HG02642 (cell line): ENCODE measurements around the gene BCORL1.

Experiments used
- ATAC-seq: cut with Tn5 transposase; IDR thresholded peaks from one replicate; pipeline ENCODE4 v1.9.1; 2021; ENCODE audit warnings: mild to moderate bottlenecking; ENCODE audit not compliant: unreplicated experiment, poor library complexity

Gene BCORL1

DNA sequence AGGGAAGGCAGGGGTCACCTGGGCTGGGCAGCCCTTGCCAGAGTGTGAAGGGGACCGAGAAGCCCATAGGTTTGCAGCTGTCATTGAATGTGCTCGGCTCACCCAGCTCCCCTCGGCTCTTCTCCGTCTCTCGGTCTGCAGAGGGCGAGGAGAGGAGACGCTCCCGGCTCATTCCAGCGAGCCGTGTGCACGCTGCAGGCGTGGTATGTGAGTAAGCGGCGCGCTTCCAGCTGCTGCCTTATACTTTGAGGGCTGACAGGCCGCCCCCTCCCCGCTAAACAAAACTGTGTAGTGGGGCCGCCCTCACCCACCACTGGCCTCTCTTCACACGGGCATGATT lies 23.0 kb upstream of the BCORL1 start:
- ATAC-seq, result no peak

DNA sequence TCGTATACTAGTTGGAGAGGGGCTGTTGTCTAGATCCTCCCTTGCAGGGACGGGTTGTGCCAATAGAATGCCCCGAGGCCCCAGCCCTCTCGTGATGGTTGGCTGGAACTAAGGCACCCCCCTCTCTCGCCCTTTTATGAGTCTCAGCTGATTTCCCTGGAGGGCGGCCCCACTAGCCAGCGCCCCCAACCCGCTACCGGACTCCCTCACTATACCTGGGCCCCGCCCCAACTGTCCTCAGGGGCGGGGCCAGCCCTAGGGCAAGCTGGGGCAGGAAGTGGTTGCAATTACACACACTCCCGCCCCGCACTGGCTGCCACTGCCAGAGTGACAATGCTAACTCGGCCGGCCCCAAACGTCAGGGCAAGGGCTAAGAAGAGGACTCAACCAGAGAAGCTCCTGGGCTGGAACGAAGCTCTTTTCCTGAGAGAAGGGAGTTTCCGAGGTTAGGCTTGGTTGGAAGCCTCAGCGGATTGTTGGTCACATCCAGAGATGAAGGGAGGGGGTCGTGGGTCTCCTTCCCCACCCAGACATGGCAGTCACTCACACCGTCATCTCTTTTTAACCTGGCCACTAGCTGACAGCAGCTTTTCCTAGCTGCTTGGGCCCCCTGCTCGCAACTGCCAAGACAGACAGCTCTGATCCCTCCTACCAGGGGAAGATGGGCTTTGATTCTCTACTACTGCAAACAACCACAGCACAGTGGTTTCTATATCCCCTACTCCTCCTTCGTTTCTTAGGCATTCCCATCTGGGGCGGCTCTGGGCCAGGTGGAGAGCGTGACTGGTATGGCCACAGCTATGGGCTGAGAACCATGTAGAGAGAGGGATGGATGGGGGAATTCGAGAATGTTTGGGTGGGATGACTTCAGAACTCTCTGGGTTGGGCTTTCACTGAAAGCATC lies 21.0 kb upstream of the BCORL1 start:
- ATAC-seq, result peak; percentile 89

DNA sequence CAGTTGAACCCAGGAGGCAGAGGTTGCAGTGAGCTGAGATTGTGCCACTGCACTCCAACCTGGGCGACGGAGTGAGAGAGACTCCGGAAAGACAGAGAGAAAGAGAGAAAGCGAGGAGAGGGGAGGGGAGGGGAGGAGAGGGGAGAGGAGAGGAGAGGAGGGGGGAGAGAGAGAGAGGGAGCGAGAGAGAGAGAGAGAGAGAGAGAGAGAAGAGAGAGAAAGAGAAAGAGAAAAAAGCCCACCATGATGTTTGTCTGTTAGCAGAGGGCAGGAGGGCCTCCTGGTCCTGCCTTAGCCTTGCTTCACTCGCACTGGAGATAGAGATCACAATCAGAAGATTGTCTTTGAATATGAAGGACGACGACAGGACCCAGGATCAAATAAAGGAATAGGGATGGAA lies 18.7 kb upstream of the BCORL1 start:
- ATAC-seq, result no peak

DNA sequence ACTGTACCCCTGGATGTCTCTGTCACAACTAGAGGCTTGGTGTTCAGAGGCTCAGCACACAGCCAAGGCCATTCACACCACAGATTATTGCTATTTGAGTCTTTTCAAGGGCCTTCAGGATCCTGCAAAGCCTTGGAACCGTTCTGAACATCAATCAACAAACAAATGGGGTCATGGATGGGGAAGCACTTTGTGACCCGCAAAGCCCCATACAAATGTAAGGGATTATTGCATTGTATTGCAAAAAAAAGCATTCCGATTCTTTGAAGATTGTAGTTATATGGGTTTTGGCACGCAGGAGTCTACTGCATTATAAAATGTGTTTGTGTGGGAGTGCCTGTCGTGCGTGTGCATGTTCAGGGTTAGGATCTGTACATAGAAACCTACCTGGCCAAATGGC lies 17.3 kb upstream of the BCORL1 start:
- no peak for ATAC-seq

DNA sequence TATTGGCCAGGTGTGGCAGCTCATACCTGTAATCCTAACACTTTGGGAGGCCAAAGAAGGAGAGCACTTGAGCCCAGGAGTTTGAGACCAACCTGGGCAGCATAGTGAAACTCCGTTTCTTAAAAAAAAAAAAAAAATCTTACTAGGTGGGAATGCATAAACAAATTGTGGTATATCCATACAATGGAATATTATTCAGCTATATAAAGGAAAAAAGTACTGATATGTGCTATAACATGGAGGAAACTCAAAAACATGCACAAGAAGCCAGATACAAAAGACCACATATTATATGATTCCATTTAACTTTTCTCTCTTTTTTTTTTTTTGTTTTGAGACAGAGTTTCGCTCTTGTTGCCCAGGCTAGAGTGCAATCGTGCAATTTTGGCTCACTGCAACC lies 13.5 kb upstream of the BCORL1 start:
- ATAC-seq, result no peak

DNA sequence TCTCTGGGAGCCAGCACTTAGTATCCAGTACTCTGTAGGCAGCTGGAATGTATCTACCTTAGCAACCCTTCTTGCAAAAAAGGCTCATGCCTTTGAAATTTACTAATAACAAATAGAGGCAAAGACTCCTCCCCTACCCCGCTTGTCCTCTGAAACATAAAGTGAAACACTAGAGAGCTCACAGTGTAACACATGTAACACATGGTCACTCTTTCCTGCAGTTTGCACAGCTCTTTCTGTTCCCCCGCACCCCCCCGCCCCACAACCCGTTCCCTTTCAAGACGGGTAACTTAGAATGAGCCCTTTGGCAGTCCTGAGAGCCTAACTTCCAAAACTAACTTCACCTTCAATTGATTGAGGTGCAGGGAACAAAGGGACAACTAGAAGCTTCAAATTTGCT lies 6.0 kb upstream of the BCORL1 start:
- ATAC-seq, result no peak

DNA sequence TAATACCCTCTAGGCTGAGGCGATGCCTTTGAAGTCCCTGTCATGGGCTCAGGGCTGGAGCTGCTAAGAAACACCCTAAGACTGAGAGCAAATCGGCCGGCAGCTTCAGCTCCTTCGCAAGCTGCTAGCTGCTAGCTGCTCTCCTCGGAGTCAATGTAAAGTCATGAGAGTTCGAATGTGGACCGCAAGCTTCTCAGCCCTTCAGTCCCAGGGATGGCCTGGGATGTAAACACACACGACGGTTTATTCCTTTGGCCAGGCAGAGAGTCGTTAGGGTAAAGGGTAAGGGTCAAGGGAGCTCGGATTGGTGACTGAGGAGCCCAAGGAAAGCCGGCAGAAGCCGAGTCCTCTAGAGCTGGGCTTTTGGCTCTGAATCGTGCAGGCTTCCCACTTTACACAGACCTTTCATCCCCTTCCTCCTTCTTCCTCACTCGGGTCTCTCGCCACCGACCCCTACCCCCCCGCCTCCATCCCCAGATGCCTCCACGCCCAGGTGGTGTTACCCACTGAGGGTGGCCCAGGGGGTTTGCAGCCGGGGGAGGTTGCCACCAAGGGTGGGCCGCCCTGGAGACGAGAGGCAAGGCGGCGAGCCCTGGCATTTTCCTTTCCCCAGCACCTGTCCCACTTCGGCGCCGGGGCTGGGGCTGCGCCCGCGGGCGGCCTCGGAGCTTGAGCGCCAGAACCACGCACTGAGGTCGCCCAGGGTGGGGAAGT lies 3.1 kb upstream of the BCORL1 start:
- ATAC-seq, result no peak

DNA sequence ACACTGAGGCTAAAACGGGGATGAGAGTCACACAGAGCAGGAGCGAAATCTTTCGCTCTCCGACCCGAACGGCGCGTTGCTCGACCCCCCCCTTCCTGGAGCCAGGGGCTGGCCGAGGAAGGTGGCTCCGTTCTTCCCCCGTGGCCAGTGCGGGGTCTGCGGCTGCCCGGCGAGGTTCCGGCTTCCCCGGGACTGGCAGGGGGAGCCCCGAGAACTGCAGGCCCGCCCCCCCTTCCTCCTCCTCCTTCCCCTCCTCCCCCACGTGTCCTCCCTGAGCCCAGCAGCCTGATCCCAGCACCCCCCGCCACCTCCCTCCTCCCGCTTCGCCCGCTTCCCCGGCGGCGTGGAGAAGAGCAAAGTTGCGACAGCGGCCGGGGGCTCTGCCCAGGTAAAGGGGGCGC lies 2.4 kb upstream of the BCORL1 start:
- no peak for ATAC-seq

DNA sequence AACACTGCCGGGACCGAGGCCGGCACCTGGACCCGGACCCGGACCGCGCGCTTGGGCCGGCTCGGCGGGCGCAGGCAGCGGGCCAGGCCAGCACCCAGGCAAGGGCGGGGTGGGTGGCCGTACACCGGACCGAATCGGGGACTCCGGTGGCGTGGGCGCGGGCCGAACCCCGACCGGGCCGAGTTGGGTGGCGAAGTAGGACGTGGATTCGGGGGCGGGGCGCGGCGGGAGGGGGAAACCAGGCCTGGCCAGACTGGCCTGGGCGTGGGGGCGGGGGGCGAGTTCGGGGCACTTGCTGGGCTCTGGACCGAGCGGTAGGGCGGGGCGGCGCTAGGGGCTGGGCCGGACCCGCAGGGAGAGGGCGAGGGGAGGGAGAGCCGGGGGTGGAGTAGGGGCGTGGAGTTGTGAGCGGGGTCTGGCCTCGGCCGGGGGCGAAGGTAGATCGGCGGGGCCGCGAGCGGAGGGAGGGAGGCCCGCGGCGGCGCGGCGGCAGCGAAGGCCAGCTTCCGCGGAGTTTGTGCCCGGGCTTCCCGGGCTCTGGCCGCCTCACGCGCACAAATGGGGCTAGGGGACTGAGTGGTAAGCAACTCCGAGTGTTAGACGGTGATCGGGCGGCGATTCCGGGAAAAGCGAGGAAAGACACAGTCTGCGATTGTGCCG lies 1.8 kb upstream of the BCORL1 start:
- no peak for ATAC-seq

DNA sequence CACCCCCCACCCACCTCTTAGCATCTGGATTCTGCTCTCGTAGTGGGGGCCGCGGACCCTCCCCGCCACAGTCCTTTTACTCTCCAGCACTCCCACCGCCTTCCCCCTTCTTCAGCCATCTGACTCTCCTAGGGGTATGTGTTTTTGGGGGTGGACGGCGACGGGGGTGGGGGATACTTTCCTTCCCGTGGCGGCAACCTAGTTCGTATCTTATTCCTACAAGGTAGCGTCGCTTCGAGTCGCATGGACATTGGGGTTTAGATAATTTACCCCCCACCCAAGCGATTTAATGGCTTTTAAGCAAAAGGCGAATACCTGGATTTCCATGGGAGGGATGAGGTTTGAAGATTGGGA lies 1.3 kb upstream of the BCORL1 start:
- ATAC-seq, result no peak

DNA sequence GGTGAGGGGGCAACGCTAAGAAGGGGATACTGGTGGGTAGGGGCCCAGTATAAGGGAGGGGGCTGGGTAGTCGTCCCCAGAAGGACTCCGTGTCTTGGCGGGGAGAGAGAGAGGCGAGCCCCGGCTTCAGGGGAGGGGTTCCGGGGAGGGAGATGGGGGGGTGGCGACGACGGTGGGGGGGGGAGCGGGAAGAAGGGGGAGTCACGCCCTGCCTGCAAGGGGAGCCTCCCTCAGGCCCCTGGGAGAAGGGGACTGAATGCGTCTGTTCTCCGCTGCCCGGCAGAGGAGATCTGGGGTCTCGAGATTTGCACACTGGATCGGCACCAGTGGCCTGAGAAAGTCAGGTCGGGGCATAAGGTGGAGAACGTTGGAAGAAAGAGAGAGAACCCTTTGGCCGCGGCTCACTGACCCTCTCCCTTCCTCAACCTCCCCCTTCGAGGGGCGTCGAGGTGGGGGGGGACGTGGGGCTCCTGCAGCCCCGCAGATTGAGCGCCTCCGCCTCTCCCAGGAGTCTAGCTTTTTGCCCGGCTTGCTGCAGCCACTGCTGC lies 609 bp upstream of the BCORL1 start:
- no peak for ATAC-seq

DNA sequence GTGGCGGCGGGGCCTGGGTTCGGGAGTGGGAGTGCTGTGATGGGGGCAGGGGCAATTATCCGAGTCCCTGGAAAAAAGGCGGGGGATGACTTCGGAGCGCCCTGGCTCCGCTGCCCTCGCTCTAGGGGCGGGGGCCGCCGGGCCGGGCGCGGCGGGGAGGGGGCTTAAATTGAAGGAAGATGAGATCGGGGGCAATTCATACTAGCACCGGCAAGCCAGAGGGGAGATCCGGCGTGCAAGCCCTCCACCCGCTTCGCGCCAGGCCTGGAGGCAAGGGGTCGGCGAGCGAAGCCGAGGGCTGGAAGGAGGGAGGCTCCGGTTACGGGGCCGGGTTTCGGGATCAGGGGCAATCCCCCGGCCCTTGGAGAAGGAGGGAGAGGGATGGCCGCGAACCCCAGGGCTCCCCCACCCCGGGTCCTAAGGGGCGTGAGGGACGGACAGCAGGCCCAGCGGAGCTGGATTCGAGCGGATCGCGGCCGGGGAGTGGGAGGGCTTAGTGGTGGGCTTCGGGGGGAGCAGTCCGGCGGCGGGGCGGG lies 1.2 kb downstream of the BCORL1 start:
- no peak for ATAC-seq

DNA sequence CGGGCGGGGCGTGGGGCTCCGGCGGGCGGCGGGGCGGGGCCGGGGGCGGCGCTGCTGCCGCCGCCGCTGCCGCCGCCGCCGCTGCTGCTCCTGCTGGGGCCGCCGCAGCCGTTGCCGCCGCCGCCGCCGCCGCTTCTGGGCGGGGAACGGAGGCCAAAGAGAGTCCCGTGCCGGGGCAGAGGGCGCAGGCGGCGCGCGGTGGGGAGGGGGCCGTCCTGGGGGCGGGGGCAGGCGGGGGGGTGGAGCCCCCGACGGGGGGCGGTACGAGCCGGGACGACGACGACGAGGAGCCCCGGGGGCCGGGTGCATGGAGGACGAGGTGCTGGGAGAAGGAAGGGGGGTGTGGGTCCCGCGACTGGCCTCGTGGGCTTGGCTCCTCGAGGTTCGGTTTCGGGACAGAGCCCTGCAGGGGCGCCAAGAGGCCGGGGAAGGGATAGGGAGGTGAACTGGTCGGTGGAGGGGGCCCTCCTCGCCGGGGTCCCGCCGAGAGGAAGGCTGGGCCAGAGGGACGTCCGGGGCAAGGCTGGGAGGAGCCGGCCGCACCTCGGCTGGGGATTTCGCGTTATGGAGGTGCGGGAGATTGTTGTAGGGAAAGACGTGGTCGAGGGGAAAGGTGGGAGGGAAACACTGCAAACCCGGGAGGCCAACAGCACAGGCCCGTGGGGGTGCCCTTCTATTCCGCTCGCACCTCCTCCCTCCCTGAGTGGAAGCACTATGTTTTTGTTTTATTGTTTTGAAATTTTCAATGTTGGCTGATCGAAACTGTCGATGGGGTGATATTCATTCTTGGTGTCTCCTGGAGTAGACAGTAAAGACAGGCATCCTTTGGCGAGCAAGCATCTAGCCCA lies 1.9 kb downstream of the BCORL1 start:
- no peak for ATAC-seq

DNA sequence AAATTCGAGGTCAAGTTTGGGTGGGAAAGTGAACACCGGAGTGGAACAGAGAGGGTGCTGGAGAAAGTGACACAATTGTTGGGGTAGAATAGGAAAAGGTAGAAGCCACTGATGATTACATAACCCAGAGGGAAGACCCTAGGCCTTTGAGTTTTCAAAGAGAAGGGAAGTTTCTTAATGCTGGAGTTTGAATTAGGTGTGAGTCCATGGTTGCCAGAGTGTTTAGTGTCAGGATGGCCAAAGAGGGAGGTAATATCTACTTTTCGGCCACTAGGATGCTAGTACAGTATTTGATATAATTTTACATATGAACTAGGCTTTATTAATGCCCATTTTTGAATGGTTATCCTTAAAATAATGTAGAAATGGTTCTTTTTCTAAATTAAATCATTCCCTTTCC lies 5.4 kb downstream of the BCORL1 start:
- ATAC-seq, result no peak

DNA sequence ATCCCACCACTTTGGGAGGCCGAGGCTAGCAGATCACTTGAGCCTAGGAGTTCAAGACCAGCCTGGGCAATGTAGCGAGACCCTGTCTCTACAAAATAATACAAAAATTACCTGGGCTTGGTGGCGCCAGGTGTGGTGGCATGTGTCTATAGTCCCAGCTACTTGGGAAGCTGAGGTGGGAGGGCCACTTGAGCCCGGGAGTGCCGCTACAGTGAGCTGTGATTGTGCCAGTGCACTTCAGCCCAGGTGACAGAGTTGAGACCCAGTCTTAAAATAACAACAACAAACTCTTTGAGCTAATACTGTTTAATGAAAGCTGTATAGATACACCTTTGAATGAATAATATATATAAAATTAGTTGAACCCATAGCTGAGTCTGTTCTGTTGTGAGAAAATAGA lies 9.7 kb downstream of the BCORL1 start:
- ATAC-seq, result no peak

DNA sequence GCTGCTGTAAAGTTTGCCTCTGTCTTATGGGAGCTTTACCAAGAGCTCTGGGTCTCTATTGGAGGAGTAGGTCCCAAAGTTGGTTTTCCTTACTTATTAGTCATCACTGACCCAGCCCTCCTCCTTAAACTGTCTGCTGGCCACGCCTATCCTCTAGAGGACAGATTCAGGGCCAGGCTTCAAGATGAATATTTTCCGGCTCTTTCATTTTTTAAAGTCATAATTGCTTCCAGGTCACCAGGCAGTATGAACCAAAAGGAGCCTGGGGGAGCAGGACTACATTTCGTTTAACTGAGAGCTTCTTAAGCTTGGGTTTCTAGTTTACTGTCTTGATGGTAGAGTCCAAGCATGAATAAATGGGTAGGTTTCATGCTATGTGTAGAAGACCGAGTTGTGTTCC lies 13.7 kb downstream of the BCORL1 start:
- ATAC-seq, result no peak

DNA sequence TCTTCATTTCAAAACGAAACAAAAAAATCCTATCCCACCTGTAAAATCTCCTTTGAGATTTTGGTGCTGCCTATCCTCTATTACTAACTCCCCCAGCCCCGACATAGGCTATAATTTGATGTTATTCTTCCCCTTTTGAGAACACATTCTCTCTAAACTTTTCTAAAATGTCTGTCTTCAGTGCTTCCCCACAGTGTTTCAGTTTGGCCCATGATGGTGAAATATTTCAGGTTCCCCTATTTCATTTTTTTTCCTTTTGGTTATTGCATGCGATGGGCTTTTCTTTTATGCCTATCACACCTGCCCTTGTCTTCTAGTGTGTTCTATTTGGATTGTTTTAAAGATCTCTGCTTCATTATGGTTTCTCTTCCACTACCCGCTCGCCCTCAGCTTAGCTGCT lies 14.7 kb downstream of the BCORL1 start:
- no peak for ATAC-seq

DNA sequence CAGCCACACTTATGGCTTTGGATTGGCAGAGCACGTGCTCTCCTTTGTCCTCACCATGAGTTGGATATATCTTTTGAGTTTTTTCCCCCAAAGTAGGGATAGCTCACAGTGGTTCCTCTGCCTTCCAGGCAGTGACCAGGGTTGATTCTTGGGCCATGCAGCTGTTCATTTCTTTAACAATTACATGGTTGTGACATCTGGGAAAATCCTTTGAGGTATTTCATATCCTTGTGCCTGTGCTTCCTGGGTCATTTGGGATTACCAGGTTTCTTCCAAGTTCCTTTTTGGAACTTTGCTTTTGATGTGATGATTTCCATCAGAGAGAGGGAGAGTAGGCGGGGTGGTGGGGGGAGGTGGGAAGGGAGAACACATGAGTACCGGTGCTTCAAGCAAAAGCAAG lies 15.6 kb downstream of the BCORL1 start:
- no peak for ATAC-seq

DNA sequence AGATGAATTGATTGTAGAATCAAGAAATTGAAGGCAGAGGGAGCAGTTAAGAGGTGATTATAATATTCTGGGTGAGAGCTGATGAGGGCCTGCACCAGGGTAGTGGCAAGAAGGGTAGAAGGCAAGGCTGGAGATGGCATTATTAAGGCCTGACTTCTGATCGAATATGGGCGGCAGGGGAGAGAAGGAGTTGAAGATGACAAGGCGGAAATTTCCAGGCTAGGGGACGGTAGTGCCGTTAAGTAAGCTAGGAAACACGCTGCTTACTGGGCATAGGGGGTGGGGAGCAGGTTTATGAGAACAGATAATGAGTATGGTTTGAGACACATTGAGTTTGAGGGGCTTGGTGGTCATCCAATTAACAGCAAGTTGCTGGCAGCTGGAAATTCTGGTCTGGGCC lies 19.5 kb downstream of the BCORL1 start:
- ATAC-seq, result no peak

DNA sequence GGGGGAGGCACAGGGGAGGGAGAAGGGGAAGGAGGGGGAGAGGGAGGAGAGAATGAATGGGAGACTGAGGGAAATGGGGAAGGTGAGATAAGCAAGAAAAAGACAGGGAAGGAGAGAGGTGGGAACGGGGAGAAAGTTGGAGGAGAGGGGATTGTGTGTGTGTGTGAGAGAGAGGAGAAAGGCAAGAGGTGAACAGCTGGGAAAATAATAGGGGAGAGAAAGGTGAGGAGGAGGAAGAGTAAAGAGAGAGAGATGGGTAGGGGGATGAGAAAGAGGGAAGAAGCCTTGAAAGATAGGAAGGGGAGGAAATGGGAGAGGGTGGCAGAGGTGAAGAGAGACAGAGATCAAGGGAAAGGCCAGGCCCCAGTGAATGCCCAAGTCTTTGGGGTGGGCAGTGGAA lies 20.1 kb downstream of the BCORL1 start:
- ATAC-seq, result no peak
